Urothelium cell line (cell line): ENCODE data around the gene ASCL1.

ENCODE experiments used
- DNase-seq: peaks from one replicate; pipeline ENCODE4 v3.0.0; 2011; ENCODE audit warnings: low spot score, mixed read lengths
- FAIRE-seq: peaks from 2 replicates; lab custom pipeline; 2011; peaks lifted over from hg19 to GRCh38; lab: Jason Lieb, UNC

ASCL1 gene

GRCh38 chr12:102950950-102951619, 6.4 kb upstream of the ASCL1 start:
- no peak for DNase-seq
- no peak for FAIRE-seq

DNA sequence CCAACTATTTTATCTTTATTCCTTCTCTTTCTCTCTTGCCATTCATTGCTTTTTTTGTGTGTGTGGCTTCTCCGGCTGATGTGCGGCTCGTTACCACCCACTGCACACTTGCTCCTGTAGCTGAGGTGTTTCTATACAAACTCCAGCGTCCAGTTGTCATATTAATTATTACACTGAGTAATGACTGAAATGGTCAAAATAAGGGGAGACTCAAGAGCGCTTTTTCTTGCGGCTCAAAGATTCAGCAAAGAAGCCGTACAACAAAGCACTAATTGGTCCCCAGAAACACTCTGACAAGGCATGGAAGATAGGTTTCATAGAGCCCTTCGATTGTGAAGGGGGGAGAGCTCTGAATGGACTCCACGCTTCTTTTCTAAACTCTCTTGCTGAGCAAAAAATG, 5.6 kb upstream of the ASCL1 start:
- no peak for DNase-seq
- FAIRE-seq = no peak

- no peak for FAIRE-seq
- DNase-seq = no peak
Observed at GRCh38 chr12:102953221-102953620, 4.3 kb upstream of the ASCL1 start.

- no peak for DNase-seq
- no peak for FAIRE-seq
Observed at GRCh38 chr12:102954134-102954533, 3.3 kb upstream of the ASCL1 start.

DNA sequence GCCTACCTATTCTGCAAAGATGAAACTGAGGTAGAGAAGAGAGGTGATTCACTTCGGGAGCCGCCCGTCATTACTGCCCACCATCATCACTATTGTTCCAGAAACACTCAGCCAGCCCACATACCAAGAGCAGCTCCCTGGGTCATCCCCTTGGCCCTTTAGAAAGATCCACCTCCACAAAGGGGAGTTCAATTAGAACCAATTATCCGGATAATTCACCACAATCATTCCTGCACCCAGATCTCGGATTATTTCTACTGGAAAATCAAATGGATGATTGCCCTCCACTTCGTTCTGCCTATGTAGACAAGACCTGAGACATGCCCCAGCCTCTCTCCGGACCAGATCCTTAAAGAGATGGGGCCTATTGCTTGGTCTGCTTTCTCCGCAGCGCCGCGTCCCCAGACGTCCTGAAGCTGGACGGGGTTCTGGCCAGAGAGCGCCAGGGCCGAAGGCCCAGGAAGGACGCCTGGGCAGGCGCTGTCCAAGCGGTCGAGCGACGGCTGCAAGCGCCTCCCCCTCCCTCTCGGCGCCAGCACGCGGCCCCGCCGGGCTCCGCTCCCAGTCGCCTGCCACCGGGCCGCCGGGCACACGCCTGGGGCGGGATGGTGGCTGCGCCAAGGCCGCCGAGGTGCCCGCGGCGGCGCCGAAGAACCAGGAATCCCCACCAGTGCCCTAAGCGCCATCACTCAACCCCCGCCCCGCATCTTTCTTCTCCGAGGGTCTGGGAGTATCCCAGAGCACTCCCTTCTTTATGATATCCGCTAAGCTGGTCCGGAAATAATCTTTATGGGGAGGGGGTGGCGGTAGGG, 1.3 kb upstream of the ASCL1 start:
- no peak for FAIRE-seq
- no peak for DNase-seq

- FAIRE-seq (no peak), DNase-seq (no peak)
Observed at GRCh38 chr12:102956738-102957327, 641 bp upstream of the ASCL1 start.

- no peak for FAIRE-seq
- no peak for DNase-seq
Observed at GRCh38 chr12:102958073-102958829, 777 bp downstream of the ASCL1 start.

GRCh38 chr12:102958830-102959176, 1.3 kb downstream of the ASCL1 start:
- no peak for FAIRE-seq
- DNase-seq = no peak

DNA sequence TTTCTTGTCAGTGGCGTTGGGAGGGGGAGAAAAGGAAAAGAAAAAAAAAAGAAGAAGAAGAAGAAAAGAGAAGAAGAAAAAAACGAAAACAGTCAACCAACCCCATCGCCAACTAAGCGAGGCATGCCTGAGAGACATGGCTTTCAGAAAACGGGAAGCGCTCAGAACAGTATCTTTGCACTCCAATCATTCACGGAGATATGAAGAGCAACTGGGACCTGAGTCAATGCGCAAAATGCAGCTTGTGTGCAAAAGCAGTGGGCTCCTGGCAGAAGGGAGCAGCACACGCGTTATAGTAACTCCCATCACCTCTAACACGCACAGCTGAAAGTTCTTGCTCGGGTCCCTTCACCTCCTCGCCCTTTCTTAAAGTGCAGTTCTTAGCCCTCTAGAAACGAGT, 1.9 kb downstream of the ASCL1 start:
- FAIRE-seq = no peak
- DNase-seq = no peak

GRCh38 chr12:102960766-102961465, 3.4 kb downstream of the ASCL1 start:
- DNase-seq (no peak), FAIRE-seq (no peak)

DNA sequence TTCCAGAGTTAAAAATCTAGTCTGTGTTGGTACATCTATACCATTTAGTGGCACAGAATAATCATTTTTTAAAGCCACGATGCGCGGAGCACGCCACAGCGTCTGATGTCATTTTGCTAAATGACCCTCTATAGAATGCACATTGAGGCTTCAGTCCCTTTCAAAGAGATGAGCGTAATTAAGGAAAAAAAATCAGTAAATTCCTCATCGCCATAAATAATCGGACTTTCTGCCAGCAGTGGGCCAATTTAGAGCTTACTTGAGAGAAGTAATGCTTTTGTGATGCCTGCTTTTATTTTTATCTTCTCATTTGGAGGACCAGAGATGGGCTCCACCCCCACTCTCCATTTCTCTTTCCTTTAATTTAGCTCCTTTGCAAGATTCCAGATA, 4.0 kb downstream of the ASCL1 start:
- DNase-seq = no peak
- FAIRE-seq = no peak

- DNase-seq = no peak
Observed at GRCh38 chr12:102962532-102962931, 5.1 kb downstream of the ASCL1 start.

GRCh38 chr12:102962986-102963385, 5.5 kb downstream of the ASCL1 start:
- FAIRE-seq (no peak), DNase-seq (no peak)

More at GRCh38 chr12:102962532-102962931, 5.1 kb downstream of the ASCL1 start:
- FAIRE-seq = no peak

DNA sequence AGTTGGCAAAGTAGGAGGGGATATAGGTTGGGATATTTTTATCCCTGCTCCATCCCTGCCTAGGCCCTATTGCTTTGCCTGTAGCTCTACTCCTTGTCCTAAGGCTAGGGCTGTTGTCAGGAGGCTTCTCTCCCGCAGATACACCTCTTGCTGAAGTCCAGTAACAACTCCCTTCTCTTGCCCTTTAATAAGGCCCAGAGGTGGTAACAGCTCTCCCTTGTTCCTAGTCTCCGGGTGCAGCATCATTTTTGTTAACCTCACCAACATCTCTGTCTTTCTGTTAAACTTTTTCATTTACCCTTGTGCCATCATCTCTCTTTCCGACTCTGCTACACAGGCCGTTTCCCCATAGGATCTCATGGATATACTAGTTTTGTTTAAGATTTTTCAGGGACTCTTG, 6.3 kb downstream of the ASCL1 start:
- DNase-seq (no peak), FAIRE-seq (no peak)

DNA sequence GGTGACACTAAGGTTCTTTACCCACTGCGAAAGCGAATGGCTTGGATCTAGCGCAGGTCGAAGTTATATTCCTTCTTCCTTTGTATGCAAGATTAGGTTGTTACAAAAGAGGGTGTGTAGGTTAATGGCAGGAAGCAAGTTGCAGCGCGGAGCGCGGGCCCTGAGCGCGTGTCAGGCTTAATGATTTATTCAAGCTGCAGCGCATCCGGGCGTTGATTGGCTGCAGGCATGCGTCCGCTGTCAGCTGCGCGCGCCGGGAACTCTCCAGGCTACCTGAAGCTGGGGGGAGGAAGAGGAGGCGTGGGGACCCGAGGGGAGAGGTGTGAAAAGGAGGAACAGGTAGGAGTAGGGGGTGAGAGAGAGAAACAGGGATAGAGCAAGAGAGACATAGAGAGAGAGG, 7.4 kb downstream of the ASCL1 start:
- FAIRE-seq (no peak), DNase-seq (peak; percentile 60)

DNA sequence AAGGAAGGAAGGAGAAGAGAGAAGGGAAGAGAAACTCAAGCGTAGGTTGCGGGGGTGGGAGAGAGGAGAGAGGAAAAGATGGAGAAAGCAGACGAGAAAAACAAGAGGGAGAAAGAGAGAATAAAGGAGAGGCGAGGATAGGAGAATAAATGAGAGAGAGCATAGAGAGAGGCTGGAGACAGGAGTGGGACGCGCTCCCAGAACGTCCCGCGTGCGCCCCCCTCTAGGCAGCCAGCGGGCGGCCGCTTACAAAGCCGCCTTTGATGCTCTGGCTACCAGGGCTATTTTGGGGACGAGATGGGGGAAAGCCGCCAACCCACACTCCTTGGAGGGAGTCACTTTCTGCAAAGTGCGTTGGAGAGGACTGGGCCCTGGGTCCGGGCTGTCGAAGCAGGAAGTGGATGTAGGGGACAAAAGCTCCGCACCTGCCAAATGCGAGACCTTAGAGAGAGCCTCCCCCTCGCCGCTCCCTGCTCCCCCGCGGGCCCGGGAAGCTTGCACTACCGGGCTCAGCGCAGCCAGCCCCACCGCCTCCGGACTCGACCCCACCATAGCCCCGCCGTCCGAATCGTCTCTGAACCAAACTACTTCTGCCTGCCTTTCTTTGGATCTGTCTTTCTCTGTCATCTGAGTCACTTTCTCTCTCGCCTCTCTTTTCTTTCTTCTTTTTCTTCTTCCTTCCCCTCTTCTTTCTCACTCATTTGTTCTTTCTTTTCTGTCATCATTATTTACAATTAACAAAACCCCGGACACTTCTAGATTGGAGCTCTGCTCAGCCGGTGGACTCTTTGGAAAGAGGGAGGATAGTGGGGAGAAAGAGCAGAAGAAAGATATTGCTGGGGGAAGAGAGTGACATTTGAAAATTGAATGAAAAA, 8.0 kb downstream of the ASCL1 start:
- DNase-seq (peak; percentile 14), FAIRE-seq (no peak)

DNA sequence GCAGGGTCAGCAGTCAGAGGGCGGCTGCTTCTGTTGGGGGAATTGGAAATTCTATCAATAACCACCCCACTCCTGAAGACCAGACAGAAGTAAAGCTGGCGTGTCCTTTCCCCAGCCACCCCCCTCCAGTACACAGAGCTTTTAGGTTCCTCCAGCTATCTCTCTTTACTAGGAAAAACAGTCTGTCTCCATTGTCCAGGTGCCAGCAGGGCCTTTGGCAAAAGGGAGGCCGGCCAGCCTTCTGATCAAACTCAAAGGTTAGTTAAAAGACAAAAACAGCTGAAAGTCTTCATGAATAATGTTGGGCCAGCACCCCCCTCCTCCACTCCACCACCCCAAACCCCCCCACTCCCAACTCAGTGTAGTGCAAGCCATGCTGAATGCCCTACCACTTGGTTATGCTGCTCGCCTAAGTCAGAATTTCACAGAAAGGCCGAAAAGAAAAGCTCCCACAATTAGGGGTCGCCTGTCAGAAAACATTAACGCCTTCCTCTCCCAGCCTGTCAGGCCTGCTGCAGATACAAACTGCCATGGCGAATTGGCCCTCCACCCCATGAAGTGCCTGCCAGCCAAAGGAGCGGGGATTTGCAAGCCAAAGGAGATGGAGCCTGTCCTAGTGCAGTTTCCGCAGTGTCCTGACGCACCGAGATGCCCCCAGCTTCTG, 8.9 kb downstream of the ASCL1 start:
- no peak for FAIRE-seq

DNA sequence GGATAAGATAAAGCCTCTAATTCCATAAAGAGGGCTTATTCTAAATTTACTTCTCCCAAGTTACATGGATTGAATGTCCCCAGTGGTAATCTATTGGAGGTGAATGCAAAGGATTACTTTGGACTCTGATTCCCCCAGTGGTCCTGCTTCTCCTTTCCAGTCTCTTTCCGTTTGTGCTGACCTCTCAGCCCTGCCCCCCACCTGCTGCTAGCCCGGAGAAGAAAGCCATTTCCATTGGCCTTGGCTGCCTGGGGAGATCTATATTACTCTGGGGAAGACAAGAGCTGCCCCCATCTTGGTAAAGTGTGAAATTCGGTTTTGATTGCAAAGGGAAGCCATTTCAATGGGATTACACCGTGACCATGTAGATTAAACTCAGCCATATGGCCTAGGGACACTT, 13.3 kb downstream of the ASCL1 start:
- FAIRE-seq = no peak
- DNase-seq = no peak

More for the DNA sequence above, 8.9 kb downstream of the ASCL1 start:
- no peak for DNase-seq

- no peak for DNase-seq
- FAIRE-seq = no peak
Observed at GRCh38 chr12:102971227-102971626, 13.8 kb downstream of the ASCL1 start.
